ENCODE measurements around the gene CCNG2. TPM values are rescaled to one million over a fixed set of nuclear protein-coding genes. Genes with fewer than 3 reads are reported as not detected.

Gene CCNG2
- total RNA-seq, 3 donors from 2014 or later (not counting 1 experiment from before 2014, with no cell fraction given), result 35.5 to 91.5 (median 40.6) TPM

DNA sequence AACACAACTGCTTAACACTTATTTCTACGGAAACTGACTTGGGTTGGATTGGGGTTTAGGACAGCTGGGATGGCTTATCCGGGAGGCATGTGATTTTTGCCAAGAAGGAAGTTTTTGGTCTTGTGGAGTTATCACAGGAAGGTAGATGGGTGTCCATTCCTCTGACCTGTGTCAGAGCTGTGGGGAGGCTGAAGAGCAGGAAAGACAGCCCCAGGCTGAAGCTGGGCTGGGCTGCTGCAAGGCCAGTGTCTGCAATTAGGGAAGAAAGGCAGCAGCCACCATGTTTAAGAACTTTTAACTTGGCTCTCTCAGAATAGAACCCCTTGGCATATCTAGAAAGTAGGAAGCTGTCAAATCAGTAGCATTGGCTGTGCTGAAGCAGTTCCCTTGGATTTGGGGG is 42.3 kb downstream of the CCNG2 start:
- no peak for TF ChIP-seq CTCF (IDR thresholded peaks at IDR 0.05)
- no peaks in the 10 kb centered on the region for H3K4me1 ChIP-seq (ENCODE audit: control insufficient read depth, insufficient read depth, low read length)
- peaks cover 0 to 7% of the 10 kb centered on the region in 2 donors for H3K4me1 Mint-ChIP-seq
- DNase-seq (no peak), ATAC-seq (no peak)
- H3K36me3 ChIP-seq (ENCODE audit: control insufficient read depth, insufficient read depth, low read length), result no peaks in the 10 kb centered on the region
- intact Hi-C loops (cut with micrococcal nuclease), result no loop called here
- no peaks in the 10 kb centered on the region for H3K27me3 ChIP-seq (ENCODE audit: control insufficient read depth, insufficient read depth, low read length)
- H3K4me3 Mint-ChIP-seq, result no peak overlapping the region
- no peak overlapping the region for H3K4me3 ChIP-seq (ENCODE audit: low read length)
- H3K27me3 Mint-ChIP-seq (ENCODE audit: low read depth in 2 of 2), result peaks cover 0 to 4% of the 10 kb centered on the region in 2 donors
- H3K9me3 ChIP-seq (ENCODE audit: control insufficient read depth, insufficient read depth, low read length), result no peaks in the 10 kb centered on the region
- no peaks in the 10 kb centered on the region for H3K36me3 Mint-ChIP-seq
- H3K27ac ChIP-seq (ENCODE audit: low read length), result no peak overlapping the region
- WGBS (ENCODE audit: insufficient coverage), result 93% methylated on average over 2 of the region's 2 CpGs
- H3K27ac Mint-ChIP-seq, result no peak overlapping the region
- no peaks in the 10 kb centered on the region for H3K9me3 Mint-ChIP-seq

DNA sequence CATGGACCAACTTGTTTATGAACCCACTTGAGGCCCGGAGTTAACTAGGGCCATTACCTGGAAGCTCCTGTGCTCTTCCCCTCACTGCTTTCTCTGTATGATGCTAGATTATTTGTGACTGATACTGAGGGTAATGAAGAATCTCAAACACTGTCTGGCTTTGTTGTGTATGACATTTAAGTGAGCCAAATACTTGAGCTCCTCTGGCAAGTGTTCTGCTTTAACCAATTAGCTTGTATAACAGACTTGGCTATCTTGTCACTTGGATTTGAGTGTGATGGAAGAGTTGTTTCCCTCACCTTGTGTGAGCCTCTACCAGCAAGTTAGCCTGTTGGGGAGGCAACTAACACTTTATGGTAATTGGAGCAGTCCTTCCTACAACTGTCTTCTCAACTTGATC is 42.7 kb downstream of the CCNG2 start:
- no peak for TF ChIP-seq CTCF (IDR thresholded peaks at IDR 0.05)
- no peaks in the 10 kb centered on the region for H3K9me3 Mint-ChIP-seq
- Histone ChIP-seq H3K27me3 (ENCODE audit: control insufficient read depth, insufficient read depth, low read length) (no peaks in the 10 kb centered on the region), H3K27ac (ENCODE audit: low read length) (no peak overlapping the region), H3K36me3 (ENCODE audit: control insufficient read depth, insufficient read depth, low read length) (no peaks in the 10 kb centered on the region), H3K4me1 (ENCODE audit: control insufficient read depth, insufficient read depth, low read length) (no peaks in the 10 kb centered on the region), H3K9me3 (ENCODE audit: control insufficient read depth, insufficient read depth, low read length) (no peaks in the 10 kb centered on the region), H3K4me3 (ENCODE audit: low read length) (no peak overlapping the region)
- no peak overlapping the region for H3K4me3 Mint-ChIP-seq
- 88% methylated on average over 1 of the region's 1 CpG for WGBS (ENCODE audit: insufficient coverage)
- intact Hi-C loops (cut with micrococcal nuclease), result no loop called here
- ATAC-seq (no peak), DNase-seq (no peak)
- no peak overlapping the region for H3K27ac Mint-ChIP-seq
- H3K36me3 Mint-ChIP-seq, result no peaks in the 10 kb centered on the region
- peaks cover 0 to 4% of the 10 kb centered on the region in 2 donors for H3K27me3 Mint-ChIP-seq (ENCODE audit: low read depth in 2 of 2)
- peaks cover 0 to 6% of the 10 kb centered on the region in 2 donors for H3K4me1 Mint-ChIP-seq

- Histone ChIP-seq H3K27ac (ENCODE audit: low read length) (no peak overlapping the region), H3K4me3 (ENCODE audit: low read length) (no peak overlapping the region)
- intact Hi-C loops (cut with micrococcal nuclease), result no loop called here
These were observed 44.3 kb downstream of the CCNG2 start for GRCh38 chr4:77201343-77201742.

More at GRCh38 chr4:77201343-77201742, 44.3 kb downstream of the CCNG2 start:
- no peaks in the 10 kb centered on the region for H3K4me1 ChIP-seq (ENCODE audit: control insufficient read depth, insufficient read depth, low read length)
- Mint-ChIP-seq H3K4me1 (peaks cover 0 to 6% of the 10 kb centered on the region in 2 donors), H3K27ac (no peak overlapping the region), H3K4me3 (no peak overlapping the region), H3K9me3 (no peaks in the 10 kb centered on the region), H3K36me3 (no peaks in the 10 kb centered on the region), H3K27me3 (ENCODE audit: low read depth in 2 of 2) (peaks cover 0 to 10% of the 10 kb centered on the region in 2 donors)
- ATAC-seq (no peak), DNase-seq (no peak)
- no peaks in the 10 kb centered on the region for H3K9me3 ChIP-seq (ENCODE audit: control insufficient read depth, insufficient read depth, low read length)
- no peak for TF ChIP-seq CTCF (IDR thresholded peaks at IDR 0.05)
- H3K36me3 ChIP-seq (ENCODE audit: control insufficient read depth, insufficient read depth, low read length), result no peaks in the 10 kb centered on the region
- no peaks in the 10 kb centered on the region for H3K27me3 ChIP-seq (ENCODE audit: control insufficient read depth, insufficient read depth, low read length)
- no CpG with 5 or more reads among the region's 1 CpG for WGBS (ENCODE audit: insufficient coverage)
